Activated CD8-positive, alpha-beta memory T cell treated with anti-CD3 and anti-CD28 coated beads, Interleukin-2, amount 50 U/mL, for 1 hour (primary cell): ENCODE data around the gene LGALSL.

ENCODE experiments used
- DNase-seq: peaks from one replicate; pipeline ENCODE4 v3.0.0-alpha.2; 2020; ENCODE audit errors: extremely low read depth

The LGALSL gene

DNA sequence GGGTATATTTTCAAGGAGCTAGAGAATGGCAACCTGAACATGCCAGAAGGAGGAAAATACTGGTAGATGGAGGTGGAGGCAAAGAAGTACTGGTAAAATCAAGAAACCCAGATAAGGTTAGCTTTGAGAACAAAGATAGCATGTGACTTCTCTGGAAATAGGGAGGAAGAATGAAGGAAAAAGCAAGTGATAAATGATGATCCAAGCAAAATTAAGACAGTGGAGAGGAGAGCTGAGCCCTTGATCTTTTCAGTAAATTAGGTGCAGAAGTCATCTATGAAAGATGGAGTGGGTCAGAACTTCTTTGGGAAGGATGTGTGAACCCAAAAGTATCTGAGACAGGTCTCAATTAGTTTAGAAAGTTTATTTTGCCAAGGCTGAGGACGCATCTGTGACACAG lies 44.5 kb downstream of the LGALSL start:
- DNase-seq: no peak

GRCh38 chr2:64500549-64500948 lies 46.6 kb downstream of the LGALSL start:
- DNase-seq: no peak

DNA sequence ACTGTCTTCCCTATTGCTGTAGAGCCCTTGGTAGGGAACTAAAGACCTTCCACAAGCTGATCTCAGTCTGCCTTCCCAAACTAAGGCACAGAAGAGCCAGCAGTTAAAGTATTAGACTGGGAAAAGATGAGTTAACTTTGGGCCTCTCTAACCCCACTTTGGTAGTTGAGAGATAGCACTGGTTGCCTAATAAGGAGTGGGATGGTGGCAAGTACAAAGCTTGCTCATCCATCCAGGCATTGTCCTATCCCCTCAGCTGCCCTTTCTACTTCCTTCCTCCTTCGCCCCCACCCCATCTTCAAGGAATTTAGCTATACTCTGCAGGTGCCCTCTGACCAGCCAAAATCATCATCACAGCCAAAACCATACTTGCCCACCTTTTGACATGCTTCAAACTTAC lies 48.0 kb downstream of the LGALSL start:
- no peak for DNase-seq

DNA sequence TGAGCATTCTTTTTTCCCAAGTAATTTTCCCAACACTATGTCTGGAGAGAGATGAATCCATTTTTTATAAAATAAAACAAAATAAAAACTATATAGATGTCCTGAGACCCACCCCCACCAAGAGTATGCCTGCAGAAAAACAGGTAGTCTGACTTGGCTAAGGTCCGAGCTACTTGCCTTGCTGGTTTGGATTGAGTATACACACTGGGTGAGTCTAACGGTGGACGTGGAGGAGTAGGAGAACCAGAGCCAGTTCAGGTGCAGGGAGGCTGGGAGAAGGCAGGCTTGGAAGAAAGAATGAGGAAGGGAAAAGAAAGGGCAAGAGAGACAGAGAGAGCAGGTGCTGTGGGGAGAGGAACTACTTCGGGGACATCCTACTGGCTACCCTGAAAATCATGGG lies 48.9 kb downstream of the LGALSL start:
- no peak for DNase-seq

DNA sequence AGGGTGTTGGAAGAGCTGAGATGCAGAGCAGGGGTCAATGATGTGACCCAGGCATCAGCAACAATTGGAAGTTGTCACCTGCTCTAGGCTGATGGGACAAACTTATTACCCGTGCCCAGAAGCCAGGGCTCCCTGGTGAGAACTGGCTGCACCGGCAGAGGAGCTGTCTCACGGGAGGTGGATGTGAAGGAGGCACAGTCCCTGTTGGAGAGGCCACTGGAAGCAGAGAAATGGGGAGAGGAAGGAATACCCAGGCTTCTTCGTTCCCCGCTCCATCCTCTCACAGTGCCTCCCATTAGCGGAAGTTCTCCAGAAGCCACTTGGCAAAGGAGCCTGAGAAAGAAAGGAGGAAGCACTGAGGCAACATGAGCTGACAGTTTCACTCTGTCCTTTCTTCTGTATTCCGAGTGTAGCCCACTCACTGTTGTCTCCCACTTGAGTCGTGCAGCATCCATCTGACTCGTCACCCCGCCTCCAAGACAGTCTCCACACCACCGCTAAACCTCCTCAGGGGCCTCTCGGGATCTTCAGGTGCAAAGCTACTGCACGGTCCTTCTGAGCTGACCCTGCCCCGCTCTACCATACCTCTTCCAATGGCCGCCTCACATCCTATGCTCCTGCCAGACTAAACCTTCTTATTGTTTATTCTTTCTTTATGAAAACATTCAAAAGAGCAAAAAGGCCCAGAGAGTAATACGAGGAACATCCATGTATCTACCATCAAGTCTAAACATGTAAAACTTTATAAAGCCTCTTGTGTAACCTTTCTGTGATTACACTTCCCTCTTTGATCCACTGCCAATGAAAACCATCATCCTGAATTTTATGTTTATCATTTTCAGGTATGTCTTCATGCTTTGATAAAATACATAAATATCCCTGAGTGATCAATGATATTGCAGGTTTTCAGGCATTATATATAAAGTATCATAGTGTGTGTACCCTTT lies 51.1 kb downstream of the LGALSL start:
- no peak for DNase-seq

GRCh38 chr2:64506686-64507085 lies 52.7 kb downstream of the LGALSL start:
- DNase-seq: no peak
